HepG2 (cell line): ENCODE results near the gene ANKZF1. TPM values are rescaled to one million over a fixed set of nuclear protein-coding genes. Genes with fewer than 3 reads are reported as not detected.

Experiments used
- ARNTL ChIP-seq: sonication (generic); formaldehyde crosslinking; IDR thresholded peaks from 2 replicates; pipeline ENCODE4 v1.4.0; 2020; ENCODE audit warnings: mild to moderate bottlenecking, missing genetic modification reagents
- DMTF1 ChIP-seq: sonication (generic); formaldehyde crosslinking; IDR thresholded peaks from 2 replicates; pipeline ENCODE4 v1.4.0; 2020; ENCODE audit warnings: mild to moderate bottlenecking, missing genetic modification reagents
- KLF6 ChIP-seq: IDR thresholded peaks from 2 replicates; pipeline ENCODE4 v1.8.0; 2016; ENCODE audit warnings: missing biosample characterization, missing genetic modification reagents
- POGZ ChIP-seq: sonication (generic); formaldehyde crosslinking; IDR thresholded peaks from 2 replicates; pipeline ENCODE4 v1.4.0; 2020; ENCODE audit warnings: mild to moderate bottlenecking, missing genetic modification reagents
- U2AF1 ChIP-seq: fragments of 200-400 bp; formaldehyde crosslinking; optimal IDR thresholded peaks from 2 replicates; pipeline ENCODE3; 2017; ENCODE audit warnings: mild to moderate bottlenecking, low read depth, low read length
- ZFP41 ChIP-seq: sonication (generic); formaldehyde crosslinking; IDR thresholded peaks from 2 replicates; pipeline ENCODE4 v1.4.0; 2020; ENCODE audit warnings: mild to moderate bottlenecking, missing genetic modification reagents, borderline replicate concordance
- ZKSCAN5 ChIP-seq: sonication (generic); formaldehyde crosslinking; IDR thresholded peaks from 2 replicates; pipeline ENCODE4 v1.5.1; 2020; ENCODE audit warnings: mild to moderate bottlenecking, missing genetic modification reagents
- ZNF318 ChIP-seq: sonication (generic); formaldehyde crosslinking; IDR thresholded peaks from 2 replicates; pipeline ENCODE4 v1.4.0; 2020; ENCODE audit warnings: mild to moderate bottlenecking, missing genetic modification reagents
- ZNF589 ChIP-seq: sonication (generic); formaldehyde crosslinking; conservative IDR thresholded peaks from 2 replicates; pipeline ENCODE4 v1.8.0; 2022; ENCODE audit warnings: mild to moderate bottlenecking, moderate library complexity, missing genetic modification reagents
- ZNF614 ChIP-seq: IDR thresholded peaks from 2 replicates; pipeline ENCODE4 v1.6.1; 2018; ENCODE audit warnings: missing biosample characterization, missing genetic modification reagents, inconsistent platforms, borderline replicate concordance
- polyA plus RNA-seq, 8 experiments: library from polyadenylated mRNA; depleted of rRNA in 3 of 8; stranded (reverse) in 7 of 8; unstranded in 1 of 8; fragments of >200 nt; fragmentation: Illumina TruSeq in 4 of 8; extraction: Trizol in 4 of 8; gene quantifications; 2 replicates each; pipeline versions ENCODE4 v1.2.1 to v1.2.3, GENCODE V29; 2011 to 2016; ENCODE audit warnings: low read depth in 4 of 8, missing spikeins in 1 of 8, mixed read lengths in 1 of 8; ENCODE audit not compliant: insufficient read depth in 1 of 8
- total RNA-seq, 5 experiments: library from RNA; depleted of rRNA; stranded (reverse); fragments of >200 nt; fragmentation: Illumina TruSeq; extraction: Trizol; gene quantifications; 2 replicates each; pipeline ENCODE4 v1.2.3, GENCODE V29; 2016; ENCODE audit warnings: low read depth in 1 of 5
- TF ChIP-seq, protein P1 (sequence below): sonication (generic); formaldehyde crosslinking; IDR thresholded peaks from 2 replicates; pipeline ENCODE4 v1.9.0; 2021; ENCODE audit warnings: missing genetic modification reagents, mild to moderate bottlenecking, borderline replicate concordance
- TF ChIP-seq, protein P2 (sequence below): sonication (generic); formaldehyde crosslinking; IDR thresholded peaks from 2 replicates; pipeline ENCODE4 v1.4.0; 2020; ENCODE audit warnings: mild to moderate bottlenecking, missing genetic modification reagents

Gene ANKZF1
- total and polyA plus RNA-seq, 2 of the 13 experiments (the other 11 are each of a cell fraction or from before 2014, with no cell fraction given) = 25.3 to 128 TPM

DNA sequence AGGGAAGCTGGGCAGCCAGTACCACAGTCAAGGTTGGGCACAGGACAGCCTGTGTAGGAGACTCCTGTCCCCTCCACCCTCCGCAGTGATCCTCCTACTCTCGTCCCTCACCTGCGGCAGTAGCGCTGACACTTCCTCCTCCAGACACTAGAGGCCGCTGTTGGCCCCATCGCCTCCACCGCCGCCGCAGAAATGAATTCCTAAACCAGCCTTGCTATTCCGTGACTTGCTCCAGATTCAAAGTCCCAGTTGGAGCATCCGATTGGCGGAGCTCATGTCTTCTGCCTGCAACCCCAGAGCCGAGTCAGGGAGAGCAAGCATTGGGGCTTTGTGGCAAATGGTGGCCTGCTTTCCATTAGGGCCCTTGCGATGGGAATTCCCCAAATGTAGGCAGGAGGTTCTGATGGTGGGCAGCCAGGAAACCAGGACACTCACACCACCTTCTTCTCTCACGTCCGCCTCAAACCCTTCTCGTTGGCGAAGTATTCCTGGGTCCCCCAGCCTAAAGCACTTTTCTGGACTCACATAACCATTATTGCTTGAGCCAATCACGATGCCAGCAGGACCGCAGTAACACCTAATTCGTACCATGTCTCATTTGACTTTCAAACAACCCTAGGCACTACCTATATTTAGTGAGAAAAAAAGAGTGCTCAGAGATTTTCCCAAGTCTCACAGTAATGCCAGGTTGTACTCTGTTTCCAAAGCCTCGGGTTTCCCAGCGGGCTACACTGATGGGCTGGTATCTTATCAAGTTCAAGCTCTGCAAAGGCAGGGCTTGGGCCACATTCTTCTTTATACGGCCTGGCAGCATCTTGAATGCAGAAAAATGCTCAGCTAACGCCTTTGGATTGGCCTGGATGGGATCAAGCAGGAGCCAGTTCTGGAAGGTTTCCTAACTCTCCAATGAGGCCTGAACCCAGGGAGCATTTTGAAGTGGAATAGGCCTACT is 48.4 kb downstream of the ANKZF1 start (continued):
- no peak for TF ChIP-seq KLF6 (CRISPR knock-in tag)
- TF ChIP-seq POGZ = peak; percentile 68
- peak; percentile 84; the same call in 1 of the 2 replicates for TF ChIP-seq DMTF1 (CRISPR knock-in tag)
- 0 out of 2 replicates have a peak, but pooled peaks have one; percentile 46 for TF ChIP-seq ZNF318 (CRISPR knock-in tag)
- no peak for TF ChIP-seq ZNF589 (CRISPR knock-in tag)
- TF ChIP-seq, protein P1, sequence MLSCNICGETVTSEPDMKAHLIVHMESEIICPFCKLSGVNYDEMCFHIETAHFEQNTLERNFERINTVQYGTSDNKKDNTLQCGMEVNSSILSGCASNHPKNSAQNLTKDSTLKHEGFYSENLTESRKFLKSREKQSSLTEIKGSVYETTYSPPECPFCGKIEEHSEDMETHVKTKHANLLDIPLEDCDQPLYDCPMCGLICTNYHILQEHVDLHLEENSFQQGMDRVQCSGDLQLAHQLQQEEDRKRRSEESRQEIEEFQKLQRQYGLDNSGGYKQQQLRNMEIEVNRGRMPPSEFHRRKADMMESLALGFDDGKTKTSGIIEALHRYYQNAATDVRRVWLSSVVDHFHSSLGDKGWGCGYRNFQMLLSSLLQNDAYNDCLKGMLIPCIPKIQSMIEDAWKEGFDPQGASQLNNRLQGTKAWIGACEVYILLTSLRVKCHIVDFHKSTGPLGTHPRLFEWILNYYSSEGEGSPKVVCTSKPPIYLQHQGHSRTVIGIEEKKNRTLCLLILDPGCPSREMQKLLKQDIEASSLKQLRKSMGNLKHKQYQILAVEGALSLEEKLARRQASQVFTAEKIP = no peak
- TF ChIP-seq ZFP41 = no peak
- no peak for TF ChIP-seq ZKSCAN5 (CRISPR knock-in tag)
- no peak for TF ChIP-seq U2AF1
- TF ChIP-seq ZNF614 (CRISPR knock-in tag) = peak; percentile 48; the same call in 1 of the 2 replicates
- TF ChIP-seq ARNTL (CRISPR knock-in tag) = no peak
- TF ChIP-seq, protein P2, sequence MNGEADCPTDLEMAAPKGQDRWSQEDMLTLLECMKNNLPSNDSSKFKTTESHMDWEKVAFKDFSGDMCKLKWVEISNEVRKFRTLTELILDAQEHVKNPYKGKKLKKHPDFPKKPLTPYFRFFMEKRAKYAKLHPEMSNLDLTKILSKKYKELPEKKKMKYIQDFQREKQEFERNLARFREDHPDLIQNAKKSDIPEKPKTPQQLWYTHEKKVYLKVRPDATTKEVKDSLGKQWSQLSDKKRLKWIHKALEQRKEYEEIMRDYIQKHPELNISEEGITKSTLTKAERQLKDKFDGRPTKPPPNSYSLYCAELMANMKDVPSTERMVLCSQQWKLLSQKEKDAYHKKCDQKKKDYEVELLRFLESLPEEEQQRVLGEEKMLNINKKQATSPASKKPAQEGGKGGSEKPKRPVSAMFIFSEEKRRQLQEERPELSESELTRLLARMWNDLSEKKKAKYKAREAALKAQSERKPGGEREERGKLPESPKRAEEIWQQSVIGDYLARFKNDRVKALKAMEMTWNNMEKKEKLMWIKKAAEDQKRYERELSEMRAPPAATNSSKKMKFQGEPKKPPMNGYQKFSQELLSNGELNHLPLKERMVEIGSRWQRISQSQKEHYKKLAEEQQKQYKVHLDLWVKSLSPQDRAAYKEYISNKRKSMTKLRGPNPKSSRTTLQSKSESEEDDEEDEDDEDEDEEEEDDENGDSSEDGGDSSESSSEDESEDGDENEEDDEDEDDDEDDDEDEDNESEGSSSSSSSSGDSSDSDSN = no peak; the same call in 1 of the 2 replicates
